GM19468 (cell line): ENCODE data around the gene MANBA.
A peak's percentile ranks its signal among the peaks of the same experiment; 100 is the strongest.

Experiments
- ATAC-seq: cut with Tn5 transposase; IDR thresholded peaks from one replicate; pipeline ENCODE4 v1.9.1; 2021; ENCODE audit warnings: mild to moderate bottlenecking, moderate library complexity, moderate number of reproducible peaks; ENCODE audit not compliant: unreplicated experiment; ENCODE audit errors: extremely low read depth

MANBA gene

GRCh38 chr4:102599886-102600285 lies 160.9 kb downstream of the MANBA start:
- no peak for ATAC-seq

- no peak for ATAC-seq
Measured at GRCh38 chr4:102599455-102599854, 161.3 kb downstream of the MANBA start.

GRCh38 chr4:102598762-102599374 lies 161.9 kb downstream of the MANBA start:
- no peak for ATAC-seq

GRCh38 chr4:102598086-102598761 lies 162.5 kb downstream of the MANBA start:
- ATAC-seq = peak; percentile 50

GRCh38 chr4:102596532-102596931 lies 164.2 kb downstream of the MANBA start:
- ATAC-seq = no peak

GRCh38 chr4:102594000-102594399 lies 166.8 kb downstream of the MANBA start:
- no peak for ATAC-seq

- no peak for ATAC-seq
Measured at GRCh38 chr4:102593147-102593546, 167.6 kb downstream of the MANBA start.

- no peak for ATAC-seq
Measured at GRCh38 chr4:102592256-102592655, 168.5 kb downstream of the MANBA start.

- ATAC-seq = no peak
Measured at GRCh38 chr4:102589743-102590142, 171.0 kb downstream of the MANBA start.

GRCh38 chr4:102586644-102587021 lies 174.1 kb downstream of the MANBA start:
- no peak for ATAC-seq

- no peak for ATAC-seq
Measured at GRCh38 chr4:102586002-102586643, 174.6 kb downstream of the MANBA start.

- ATAC-seq = no peak
Measured at GRCh38 chr4:102585329-102585728, 175.4 kb downstream of the MANBA start.

- ATAC-seq = no peak
Measured at GRCh38 chr4:102584091-102584490, 176.7 kb downstream of the MANBA start.
